Activated CD4-positive, alpha-beta T cell treated with anti-CD3 and anti-CD28 coated beads, Interleukin-2, Interleukin-6, amounts not matched to agents 100 ng/mL and 50 ng/mL, durations not matched to agents 16 hours and 8 hours (primary cell): ENCODE measurements around the gene FCN1.

ENCODE experiments used
- DNase-seq: peaks from one replicate; pipeline ENCODE4 v3.0.0-alpha.2; 2020

FCN1 gene

DNA sequence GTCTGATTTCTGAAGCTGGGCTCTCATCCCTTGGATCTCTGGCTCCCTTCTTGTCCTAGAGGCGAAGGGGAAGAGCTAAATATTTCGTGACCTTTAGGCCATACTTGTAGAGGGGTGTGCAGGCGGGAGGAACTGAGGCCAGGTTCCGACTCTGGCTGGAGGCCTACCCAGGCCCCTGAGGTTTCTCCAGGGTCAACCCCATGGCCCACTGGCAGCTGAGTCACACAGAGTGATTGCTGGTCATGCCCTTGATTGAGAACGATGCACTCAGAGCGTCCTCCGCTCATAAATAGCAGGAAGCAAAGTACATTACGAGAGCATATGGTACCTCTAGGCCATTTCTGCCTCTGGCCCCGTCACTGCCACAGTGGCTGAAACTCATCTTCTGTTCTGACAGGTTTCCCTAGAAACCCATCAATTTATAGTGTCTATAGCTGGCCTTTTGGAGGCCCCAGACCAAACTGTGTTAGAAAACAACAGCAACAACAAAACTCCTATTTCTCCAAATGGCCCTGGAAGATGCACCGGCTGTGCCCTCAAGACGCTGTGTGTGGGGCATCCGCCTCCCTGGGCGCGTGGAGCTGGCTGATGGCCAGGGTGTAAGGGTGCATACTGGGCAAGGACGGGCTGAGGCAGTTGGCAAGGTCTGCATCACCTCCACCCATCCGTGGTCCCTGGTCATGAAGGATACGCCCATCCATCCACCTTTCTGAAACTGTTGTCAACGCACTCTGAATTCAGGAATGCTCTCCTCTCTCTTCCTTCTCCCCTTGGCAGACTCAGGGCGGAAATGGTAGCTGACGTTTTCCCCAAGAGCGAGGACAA lies 32.9 kb upstream of the FCN1 start:
- DNase-seq, result no peak

DNA sequence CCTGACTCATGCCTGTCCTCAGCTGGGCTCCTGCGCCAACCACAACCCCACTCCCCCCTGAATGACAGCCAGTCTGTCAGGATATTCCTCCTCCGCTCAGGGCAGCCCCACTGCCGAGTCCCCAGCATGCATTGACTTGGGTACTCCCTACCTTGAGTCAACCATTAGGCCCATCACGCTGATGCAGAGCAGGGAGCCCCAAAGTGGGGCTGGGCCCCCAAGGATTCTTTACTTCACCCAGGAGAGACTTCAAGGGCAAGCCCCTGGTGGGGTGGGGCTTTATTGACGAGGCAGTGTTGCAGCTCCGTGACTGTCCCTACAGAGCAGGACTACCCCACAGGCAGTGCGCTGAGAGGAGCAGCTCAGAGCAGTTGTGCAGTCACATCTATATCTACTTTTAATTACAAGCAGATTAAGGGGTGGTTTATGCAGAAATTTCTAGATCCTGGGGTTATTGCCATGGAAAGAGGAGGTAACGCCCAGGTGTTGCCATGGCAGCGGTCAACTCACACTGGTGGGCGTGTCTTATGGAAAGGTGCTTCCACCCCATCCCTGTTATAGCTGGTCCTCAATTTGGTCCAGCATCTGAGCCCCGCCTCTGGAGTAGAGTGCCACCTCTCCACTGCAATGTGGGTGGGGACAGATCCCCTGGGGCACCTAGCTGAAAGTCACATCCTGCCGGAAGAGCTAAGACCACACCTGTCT lies 32.1 kb upstream of the FCN1 start:
- DNase-seq, result no peak

DNA sequence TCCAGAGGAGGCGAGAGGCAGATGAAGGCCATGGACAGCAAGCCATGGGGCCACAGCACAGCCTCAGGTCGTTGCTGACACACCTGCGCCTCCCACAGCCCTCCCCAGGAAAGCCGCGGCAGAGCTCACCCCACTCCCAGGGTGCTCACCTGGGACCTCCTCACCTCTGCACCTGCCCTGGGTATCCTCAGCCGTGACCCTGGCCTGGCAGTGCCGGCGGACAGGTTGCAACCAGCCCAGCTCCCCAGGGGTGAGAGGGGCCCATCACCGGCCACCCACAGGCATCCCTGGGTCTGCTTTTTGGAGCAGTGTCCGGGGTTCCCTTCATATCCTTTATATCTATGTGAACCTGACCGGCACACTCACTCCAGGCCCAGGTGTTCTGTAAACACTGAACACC lies 30.4 kb upstream of the FCN1 start:
- no peak for DNase-seq

DNA sequence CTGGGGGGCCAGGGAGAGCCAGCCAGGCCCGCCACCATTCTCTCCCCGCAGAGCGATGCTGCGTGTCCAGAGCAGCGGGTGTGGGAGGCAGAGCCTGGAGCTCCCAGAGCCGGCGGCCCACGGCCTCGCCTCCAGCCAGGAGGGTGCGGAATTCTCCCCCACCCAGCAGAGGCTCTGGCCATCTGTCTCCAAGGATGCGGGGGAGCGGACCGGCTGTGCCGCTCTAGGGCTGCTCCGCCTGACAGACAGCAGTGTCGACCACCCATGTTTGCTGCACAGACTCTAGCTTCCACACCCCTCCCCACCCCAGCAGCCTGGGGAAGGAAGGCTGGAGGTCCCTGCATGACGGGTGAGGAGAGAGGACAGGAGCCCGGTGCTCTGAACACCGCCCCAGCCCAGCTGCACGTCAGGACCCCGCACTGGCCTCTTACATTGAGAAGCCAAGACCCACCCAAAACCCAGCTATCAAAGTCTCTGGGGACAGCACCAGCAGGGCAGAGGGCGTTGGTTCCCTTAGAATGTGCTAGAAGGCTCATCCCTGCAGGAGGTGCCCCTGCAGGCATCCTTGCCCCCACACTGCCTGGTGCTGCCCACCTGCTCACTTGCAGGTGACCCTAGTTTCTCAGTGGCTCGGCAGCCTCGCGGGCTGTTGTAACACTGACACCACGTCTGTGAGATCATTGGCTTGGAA lies 29.7 kb upstream of the FCN1 start:
- no peak for DNase-seq

DNA sequence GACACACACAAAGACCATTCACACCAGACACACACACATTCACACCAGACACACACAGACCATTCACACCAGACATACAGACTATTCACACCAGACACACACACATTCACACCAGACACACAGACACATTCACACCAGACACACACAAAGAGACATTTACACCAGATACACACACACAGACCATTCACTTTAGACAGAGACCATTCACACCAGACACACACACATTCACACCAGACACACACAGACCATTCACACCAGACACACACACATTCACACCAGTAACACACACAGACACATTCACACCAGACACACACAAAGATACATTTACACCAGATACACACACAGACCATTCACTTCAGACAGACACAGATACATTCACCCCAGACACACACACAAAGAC lies 29.0 kb upstream of the FCN1 start:
- no peak for DNase-seq

DNA sequence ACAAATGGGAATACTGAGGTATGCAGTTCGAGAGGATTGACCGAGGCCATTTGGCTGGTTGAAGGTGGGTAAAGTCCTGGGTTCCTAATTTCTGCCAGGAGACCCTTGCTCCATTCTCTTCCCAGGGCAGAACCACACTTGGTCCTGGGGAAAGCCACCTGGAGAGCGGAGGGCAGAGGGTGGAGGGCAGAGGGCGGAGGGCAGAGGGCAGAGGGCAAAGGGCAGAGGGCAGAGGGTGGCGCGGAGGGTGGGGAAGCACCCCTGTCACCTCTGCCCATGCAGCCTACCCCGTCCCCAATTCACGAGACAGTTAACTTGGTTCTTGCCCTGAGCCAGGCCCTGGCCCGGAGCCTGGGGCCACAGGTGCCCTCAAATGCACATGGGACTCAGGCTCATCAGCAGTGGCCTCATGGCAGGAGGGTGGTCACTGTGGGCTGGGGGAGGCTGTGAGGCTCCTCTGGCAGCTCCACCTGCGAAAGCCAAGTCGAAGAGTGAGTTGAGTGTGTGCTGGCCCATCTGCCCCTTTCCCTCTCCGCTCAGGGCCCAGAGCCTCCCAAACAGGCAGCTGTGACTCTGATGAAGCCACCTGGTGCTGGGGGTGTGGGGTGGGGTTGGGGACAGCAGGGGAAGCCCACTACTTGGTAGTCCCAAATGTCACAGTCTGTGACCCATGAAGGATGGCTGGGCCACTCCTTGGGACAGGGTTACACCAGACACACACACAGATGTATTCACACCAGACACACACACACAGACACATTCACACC lies 28.0 kb upstream of the FCN1 start:
- no peak for DNase-seq

DNA sequence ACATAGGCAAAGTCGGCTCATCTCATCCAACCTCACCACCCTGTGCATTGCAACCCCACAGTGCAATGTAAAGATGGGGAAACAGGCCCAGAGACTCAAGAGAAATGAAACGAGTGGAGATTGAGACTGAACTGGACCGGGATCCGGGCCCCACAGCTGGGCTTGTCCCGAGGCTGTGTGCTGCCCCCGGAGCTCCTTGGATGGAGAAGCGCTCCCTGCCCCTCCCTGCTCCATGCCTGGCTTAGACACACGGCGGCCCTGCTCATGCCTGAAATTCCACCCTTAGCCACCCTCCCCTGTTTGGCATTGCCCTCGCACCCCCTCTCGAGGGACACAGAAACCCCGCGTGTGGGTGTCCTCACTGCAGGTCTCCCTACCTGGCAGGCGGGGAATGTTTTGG lies 27.2 kb upstream of the FCN1 start:
- no peak for DNase-seq

DNA sequence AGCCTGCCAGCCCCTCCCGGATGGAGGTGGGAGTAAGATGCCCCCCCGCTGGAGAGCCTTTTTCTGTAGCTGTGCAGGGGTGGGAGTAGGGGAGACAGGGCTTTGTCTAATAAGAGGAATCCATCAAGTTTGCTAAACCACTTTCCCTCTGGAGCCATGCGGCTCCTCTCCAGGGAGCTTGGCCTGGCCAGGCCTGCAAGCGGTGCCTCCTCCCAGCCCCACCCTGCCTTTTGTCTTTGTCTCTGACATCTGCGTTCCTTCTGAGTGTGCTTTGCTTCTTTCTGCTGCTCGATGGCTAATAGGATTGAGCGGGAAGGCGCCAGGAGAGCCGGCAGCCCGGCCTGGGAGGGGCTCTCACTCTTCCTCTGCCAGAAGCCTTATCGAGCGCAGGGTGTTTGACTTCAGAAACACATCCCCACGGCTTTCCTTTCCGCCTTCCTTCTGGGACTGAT lies 26.7 kb upstream of the FCN1 start:
- no peak for DNase-seq

DNA sequence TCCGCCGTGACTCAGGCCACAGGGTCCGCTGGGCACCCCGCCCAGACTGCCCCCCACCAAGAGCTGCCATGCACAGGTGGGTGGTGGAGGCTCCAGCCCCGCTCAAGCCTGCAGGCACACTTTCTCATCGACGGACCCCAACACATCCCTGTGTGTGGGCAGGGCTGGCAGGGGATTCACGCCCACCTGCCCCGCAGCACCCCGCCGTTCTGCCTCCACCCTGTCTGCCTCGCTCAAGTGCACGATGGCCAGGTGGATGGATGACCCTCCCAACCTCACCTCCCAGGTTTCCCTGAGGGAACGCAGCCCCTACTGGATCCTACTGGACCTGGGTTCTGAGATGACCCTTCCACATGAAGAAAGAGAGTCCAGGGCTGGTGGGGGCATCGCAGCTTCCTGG lies 26.1 kb upstream of the FCN1 start:
- no peak for DNase-seq

DNA sequence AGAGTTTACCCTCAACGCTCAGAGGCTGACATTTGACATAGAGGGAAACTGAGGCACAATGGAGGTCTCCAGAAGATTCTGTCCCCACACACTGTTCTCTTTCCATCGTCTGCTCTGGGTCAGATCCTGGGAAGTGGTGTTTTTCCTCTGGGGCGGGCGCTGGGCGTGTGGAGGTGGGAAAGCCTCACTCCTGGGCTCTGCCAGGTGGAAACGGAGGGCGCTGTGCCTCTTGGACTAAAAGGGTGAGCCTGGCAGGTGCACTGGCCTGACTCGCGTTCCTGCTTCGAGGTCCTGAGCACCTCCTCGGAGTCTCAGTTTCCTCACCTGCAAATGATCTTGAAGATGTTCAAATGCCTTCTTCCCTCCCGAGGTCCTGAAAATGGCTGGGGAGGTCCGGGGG lies 25.7 kb upstream of the FCN1 start:
- no peak for DNase-seq

DNA sequence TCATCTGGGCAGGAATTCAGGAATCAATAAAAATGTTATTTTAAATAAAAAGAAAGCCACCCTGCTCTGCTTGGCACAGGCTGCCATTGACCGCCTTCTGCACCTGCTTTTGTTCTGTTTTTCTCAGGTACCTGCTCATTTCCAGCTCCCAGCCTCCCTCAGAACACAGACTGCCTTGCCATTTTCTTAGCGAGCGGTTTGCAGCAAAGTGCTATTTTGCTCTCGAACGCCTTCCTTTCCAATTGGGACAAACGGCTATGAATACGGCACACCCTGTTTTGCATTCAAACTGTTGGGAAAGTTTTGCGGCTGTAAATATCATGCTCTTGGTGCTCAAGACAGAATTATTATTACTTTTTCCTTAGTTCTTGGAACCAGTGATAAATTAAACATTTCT lies 25.1 kb upstream of the FCN1 start:
- DNase-seq, result no peak

DNA sequence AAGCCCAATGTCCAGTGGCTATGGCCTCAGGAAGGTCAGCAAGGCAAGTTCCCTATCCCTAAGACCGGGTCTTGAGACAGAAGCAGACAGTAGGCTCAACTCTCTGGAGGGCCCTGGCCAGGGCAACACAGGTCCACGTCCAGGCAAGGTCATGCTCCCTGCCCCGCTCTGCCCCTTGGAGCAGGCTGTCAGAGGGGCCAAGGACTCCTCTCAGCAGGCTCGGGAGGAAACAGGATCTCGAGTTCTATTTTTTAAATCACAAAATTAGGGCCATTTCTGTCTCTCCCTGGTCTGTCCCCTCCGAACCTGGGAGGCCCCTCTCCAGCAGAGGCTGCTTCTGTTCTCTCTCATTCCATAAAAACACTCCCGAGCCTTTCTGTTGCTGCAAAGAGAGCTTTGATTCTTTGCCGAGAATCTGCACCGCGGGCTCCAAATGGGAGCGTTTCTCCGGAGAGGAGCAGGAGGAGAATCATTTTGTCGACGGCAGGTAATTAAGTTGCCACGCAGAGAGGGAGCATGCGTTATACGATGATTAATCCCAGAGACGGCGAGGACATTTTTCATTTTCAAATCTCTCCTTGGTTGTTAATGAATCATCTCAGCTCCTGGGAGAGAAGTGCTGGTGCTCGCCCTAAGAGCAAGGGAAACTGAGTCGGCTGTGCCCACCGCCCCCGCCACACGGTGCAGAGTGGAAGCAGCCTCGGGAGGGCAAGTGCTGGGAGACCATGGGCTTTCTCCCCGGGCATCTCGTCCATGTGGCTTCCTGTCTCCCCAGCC lies 24.5 kb upstream of the FCN1 start:
- DNase-seq, result no peak

DNA sequence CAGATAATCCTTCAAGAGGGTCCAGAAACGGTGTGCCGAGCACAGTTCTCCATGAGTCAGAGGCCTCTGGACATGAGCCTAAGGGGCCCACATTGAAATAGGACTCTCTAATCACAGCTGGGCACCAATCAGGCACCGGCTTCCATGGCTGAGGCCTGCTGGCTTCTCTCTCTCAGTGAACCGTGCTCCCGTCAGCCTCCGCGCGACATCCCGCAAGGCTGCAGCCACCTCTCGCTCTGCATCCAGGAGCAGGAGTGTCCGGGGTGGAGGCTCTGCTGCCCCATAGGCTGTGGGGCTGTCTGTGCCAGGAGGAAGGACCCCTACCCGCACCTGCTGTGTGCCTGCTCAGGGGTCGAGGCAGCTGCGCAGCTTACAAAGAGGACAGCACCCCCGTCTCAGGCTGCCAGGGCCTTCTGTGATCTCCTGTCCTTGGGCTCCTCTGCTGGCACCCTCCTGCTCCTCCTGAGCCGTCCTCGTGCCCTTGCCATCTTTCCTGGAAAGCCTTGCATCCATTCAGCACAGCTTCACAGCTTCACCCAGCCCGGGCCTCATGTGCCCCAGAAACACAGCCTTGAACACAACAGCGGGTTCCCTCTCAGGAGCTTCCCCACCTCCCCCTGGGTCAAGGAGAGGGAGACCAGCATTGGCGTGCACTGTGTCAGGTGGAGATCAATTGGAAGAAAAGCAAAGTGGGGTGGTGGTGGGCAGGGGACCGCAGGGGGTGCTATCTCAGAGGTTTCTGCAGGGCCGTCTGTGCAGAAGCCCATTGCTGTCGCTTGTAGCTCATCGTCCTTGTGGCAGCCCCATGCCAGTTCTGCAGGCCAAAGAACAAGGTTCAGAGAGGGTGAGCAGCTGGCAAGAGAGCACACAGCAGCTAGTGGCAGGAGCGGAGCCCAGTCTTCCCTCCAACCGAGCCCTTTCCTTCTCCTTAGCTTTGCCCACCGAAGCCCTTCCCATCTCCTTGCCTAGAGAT lies 22.8 kb upstream of the FCN1 start:
- no peak for DNase-seq

DNA sequence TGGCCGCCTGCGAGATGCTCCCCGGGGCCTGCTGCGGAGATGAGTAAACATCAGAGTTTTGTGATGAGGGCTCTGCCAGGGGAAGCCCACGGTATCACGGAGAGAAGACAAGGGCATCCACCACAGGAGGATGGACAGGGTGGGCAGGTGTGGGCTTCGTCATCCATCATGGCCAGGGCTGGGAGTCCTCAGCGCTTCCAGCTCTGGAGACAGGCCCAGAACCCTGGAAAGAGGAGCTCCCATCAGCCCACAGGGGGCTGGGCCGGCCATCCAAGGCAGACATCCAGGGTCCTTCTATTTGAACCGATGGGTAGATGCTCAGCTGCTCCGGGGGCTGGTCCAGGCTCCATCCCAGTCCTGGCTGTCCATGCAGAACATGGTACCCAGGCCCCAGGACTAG lies 22.1 kb upstream of the FCN1 start:
- DNase-seq, result no peak

DNA sequence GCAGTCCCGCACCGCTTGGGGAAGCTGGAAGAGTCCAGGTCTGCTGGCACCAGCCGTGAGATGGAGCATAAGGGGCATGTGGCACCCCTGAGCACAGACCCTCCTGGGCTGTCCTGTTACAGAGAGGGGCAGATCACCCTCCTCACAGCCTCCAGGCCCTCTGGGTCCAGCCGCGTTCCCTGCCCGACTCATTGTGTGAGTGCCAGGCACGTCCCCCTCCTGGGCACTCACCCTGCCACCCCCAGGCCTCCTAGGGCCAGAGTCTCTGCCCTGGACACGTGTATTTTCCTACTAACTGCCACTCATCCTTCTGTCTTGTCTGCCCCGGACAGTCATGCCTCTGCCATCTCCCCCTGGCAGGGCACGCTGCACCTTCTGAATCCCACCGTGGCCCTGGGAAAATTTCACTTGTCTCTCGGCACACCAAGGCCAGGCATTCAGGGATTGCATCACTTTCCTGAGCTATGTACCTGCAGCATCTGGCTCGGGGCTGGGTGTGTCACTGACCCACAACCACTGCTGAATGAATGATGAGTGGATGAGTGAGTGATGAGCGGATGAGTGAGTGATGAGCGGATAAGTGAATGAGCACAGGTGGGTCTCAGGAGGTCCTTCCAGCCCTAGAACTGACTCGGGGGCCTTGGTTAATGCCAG lies 21.5 kb upstream of the FCN1 start:
- DNase-seq, result no peak

DNA sequence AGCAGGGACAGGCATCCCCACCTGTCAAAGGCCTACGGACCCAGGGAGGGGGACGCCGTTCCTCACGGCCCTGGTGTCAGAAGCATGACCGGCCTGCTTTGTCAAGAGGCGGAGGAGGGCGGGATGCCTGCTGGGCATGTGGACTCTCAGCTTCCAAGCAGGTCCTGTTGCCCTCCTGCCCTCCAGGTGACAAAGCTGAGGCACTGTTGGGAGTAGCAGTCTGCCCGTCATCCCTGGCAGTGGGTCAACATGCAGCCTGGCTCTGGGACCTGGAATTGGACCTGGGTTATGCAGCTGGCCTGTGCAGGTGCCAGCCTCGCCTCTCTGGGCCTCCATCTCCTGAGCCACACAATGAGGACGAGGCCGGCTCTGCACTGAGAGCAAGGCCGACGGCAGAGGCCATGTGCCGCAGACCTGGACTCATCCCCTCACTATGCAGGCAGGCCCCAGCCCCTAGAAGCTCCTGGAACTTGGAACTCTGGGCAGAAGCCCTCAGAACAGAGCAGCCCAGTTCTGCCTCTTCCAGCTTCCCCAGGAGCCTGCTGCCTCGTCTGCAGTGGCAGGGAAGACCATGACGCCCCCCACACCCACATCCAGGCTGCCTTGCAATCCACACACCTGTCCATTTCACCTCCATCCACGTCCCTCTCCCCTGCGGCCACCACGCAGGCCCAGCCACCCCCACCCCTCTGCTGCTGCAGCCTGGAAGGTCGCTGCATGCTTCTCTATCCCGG lies 20.8 kb upstream of the FCN1 start:
- no peak for DNase-seq

DNA sequence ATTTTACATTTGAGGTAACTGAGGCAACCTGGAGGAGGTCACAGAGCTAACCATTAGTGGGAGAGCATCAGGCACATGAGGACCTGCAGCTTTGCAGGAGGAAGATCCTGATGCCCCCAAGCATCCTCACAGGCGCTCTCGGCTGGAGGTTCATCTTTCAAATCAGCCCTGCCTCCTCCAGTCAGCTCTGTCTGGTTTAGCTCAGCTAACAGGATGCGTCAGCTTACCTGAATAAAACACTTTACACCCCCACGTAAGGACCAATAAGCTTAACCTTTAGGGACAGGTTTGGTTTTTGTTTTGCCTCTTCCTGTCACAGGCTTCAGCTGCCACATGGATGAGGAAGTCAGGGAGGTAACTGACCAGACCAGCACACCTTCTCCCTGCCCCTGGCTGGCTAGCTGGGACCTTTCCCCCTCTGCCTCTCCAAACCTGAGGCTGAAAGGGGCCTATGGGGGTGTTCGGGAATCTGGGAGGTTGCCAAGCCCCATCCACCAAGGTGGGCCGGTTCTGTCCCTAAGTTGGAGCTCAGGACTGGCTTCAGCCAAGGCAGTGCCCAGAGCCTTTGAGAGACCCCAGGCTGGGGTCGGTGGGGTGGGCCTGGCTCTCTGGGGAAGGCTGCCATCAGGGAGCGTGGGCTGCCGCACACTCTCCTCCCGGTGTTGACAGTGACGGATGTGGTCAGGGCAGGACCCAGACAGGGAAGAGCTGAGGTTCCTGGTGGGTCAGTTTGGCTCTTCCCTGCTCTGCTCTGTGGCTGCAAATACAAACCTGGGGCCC lies 20.0 kb upstream of the FCN1 start:
- DNase-seq, result no peak

DNA sequence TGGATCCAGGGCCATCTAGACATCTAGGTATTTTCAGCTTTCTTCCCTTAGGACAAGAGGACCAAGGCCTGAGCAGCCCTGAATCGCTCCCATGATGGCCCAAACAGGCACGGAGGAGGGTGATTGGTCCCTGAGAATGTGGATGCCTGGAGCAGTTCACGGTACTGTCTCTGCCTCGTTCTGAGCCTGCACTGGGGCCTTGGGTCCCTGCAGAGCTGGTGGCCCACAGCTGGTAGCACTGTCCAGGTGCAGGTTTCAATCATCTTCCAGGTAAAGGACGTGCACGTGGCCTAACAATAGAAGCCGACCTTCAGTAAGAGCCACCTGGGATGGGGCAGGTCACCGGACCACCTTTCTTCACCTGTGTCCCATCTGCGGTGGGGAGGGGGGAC lies 19.4 kb upstream of the FCN1 start:
- no peak for DNase-seq
